Measurements from ENCODE around the gene SASH1.

GRCh38 chr6:148317739-148318138 lies 24.9 kb upstream of the SASH1 start:
- TF ChIP-seq, protein P1, sequence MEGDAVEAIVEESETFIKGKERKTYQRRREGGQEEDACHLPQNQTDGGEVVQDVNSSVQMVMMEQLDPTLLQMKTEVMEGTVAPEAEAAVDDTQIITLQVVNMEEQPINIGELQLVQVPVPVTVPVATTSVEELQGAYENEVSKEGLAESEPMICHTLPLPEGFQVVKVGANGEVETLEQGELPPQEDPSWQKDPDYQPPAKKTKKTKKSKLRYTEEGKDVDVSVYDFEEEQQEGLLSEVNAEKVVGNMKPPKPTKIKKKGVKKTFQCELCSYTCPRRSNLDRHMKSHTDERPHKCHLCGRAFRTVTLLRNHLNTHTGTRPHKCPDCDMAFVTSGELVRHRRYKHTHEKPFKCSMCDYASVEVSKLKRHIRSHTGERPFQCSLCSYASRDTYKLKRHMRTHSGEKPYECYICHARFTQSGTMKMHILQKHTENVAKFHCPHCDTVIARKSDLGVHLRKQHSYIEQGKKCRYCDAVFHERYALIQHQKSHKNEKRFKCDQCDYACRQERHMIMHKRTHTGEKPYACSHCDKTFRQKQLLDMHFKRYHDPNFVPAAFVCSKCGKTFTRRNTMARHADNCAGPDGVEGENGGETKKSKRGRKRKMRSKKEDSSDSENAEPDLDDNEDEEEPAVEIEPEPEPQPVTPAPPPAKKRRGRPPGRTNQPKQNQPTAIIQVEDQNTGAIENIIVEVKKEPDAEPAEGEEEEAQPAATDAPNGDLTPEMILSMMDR (IDR thresholded peaks at IDR 0.05), result no peak
- TF ChIP-seq POLR2A (IDR thresholded peaks at IDR 0.05), result no peak

All from ovary (tissue), 3 donors.